Naive thymus-derived CD4-positive, alpha-beta T cell (primary cell): ENCODE data around the gene KIAA1328. TPM values are rescaled to one million over a fixed set of nuclear protein-coding genes. Genes with fewer than 3 reads are reported as not detected.

Experiments used
- ATAC-seq: fragments of 150-1000 bp; cut with Tn5 transposase; 2 replicates; pipeline ENCODE4 v1.10.0; 2021; ENCODE audit warnings: mild to moderate bottlenecking, moderate library complexity
- CTCF ChIA-PET: fragments of 350-600 bp; sonication (Branson Sonifier 250); formaldehyde crosslinking; loops from one replicate; lab custom pipeline; 2021; ENCODE audit warnings: antibody characterized with exemption; lab: Charles Lee
- POLR2A ChIA-PET: fragments of 350-600 bp; sonication (Branson Sonifier 250); formaldehyde crosslinking; loops from one replicate; lab custom pipeline; 2021; ENCODE audit warnings: antibody characterized with exemption, inconsistent platforms; lab: Charles Lee
- DNase-seq, 9 donors: peaks; one replicate each; pipeline versions ENCODE4 v3.0.0 to v3.0.0-alpha.2; 2020 to 2022; ENCODE audit warnings: mixed read lengths in 1 of 9
- H3K27ac ChIP-seq: one replicate; pipeline ENCODE4 v1.7.0; 2013; ENCODE audit warnings: mild to moderate bottlenecking, low read depth, low read length, moderate library complexity
- H3K27me3 ChIP-seq, 2 donors: one replicate each; pipeline ENCODE4 v1.7.0; 2013; ENCODE audit warnings: low read length in 2 of 2, mild to moderate bottlenecking in 2 of 2, moderate library complexity in 2 of 2; ENCODE audit not compliant: control insufficient read depth in 2 of 2, insufficient read depth in 2 of 2
- H3K36me3 ChIP-seq, 3 experiments: 1 replicate in 2 of 3; 2 replicates in 1 of 3; pipeline ENCODE4 v1.7.0; 2013; ENCODE audit warnings: low read length in 3 of 3, mild to moderate bottlenecking in 3 of 3, moderate library complexity in 1 of 3; ENCODE audit not compliant: insufficient read depth in 3 of 3, control insufficient read depth in 2 of 3
- H3K4me1 ChIP-seq, 2 donors: one replicate each; pipeline ENCODE4 v1.7.0; 2013; ENCODE audit warnings: low read length in 2 of 2, mild to moderate bottlenecking in 2 of 2, moderate library complexity in 1 of 2; ENCODE audit not compliant: control insufficient read depth in 2 of 2, insufficient read depth in 2 of 2
- H3K4me3 ChIP-seq: 2 replicates; pipeline ENCODE4 v1.7.0; 2013; ENCODE audit warnings: mild to moderate bottlenecking, low read length
- H3K9me3 ChIP-seq, 3 experiments: 1 replicate in 2 of 3; 2 replicates in 1 of 3; pipeline ENCODE4 v1.7.0; 2013; ENCODE audit warnings: low read length in 3 of 3; ENCODE audit not compliant: control insufficient read depth in 2 of 3
- H3K27ac Mint-ChIP-seq, 9 donors: one replicate each; pipeline ENCODE4 v1.8.0; 2020 to 2022; ENCODE audit warnings: mixed read lengths in 9 of 9, mild to moderate bottlenecking in 8 of 9, moderate library complexity in 5 of 9, inconsistent platforms in 2 of 9
- H3K27me3 Mint-ChIP-seq, 5 donors: one replicate each; pipeline ENCODE4 v1.8.0; 2021 to 2022; ENCODE audit warnings: mixed read lengths in 5 of 5, mild to moderate bottlenecking in 1 of 5
- H3K36me3 Mint-ChIP-seq, 5 donors: one replicate each; pipeline ENCODE4 v1.8.0; 2020 to 2022; ENCODE audit warnings: mixed read lengths in 5 of 5, mild to moderate bottlenecking in 3 of 5, inconsistent platforms in 1 of 5
- H3K4me1 Mint-ChIP-seq, 7 donors: one replicate each; pipeline ENCODE4 v1.8.0; 2020 to 2022; ENCODE audit warnings: mixed read lengths in 7 of 7, mild to moderate bottlenecking in 3 of 7, inconsistent platforms in 1 of 7
- H3K4me3 Mint-ChIP-seq, 10 donors: one replicate each; pipeline ENCODE4 v1.8.0; 2020 to 2022; ENCODE audit warnings: mild to moderate bottlenecking in 10 of 10, mixed read lengths in 10 of 10, moderate library complexity in 6 of 10, inconsistent platforms in 2 of 10
- H3K9me3 Mint-ChIP-seq, 11 donors: one replicate each; pipeline ENCODE4 v1.8.0; 2020 to 2022; ENCODE audit warnings: mixed read lengths in 11 of 11, mild to moderate bottlenecking in 4 of 11, inconsistent platforms in 1 of 11, moderate library complexity in 1 of 11
- intact Hi-C, 2 donors: fragments of 100-400 bp; cut with micrococcal nuclease; formaldehyde crosslinking; loops; one replicate each; pipeline ENCODE4 v1.15.1; 2023
- polyA plus RNA-seq, 2 donors: library from polyadenylated mRNA; unstranded; fragments of 300-500 nt; fragmentation: Illumina TruSeq; gene quantifications; one replicate each; pipeline ENCODE4 v1.2.3, GENCODE V29; 2021
- total RNA-seq, 6 experiments: library from RNA in 5 of 6; stranded (reverse) in 5 of 6; gene quantifications; 1 replicate in 5 of 6; 2 replicates in 1 of 6; pipeline ENCODE4 v1.2.3 and lab custom pipeline; 2021 to 2026

KIAA1328 gene
- total and polyA plus RNA-seq, 7 experiments from 2014 or later: 8.1 to 17.6 (median 13.2) TPM

GRCh38 chr18:36818652-36819051 lies 10.3 kb upstream of the KIAA1328 start:
- no peaks in the 10 kb centered on the region for H3K9me3 Mint-ChIP-seq
- peaks cover 0 to 37% (median 0%) of the 10 kb centered on the region in 3 experiments for H3K36me3 ChIP-seq
- peaks cover 0 to 14% (median 4%) of the 10 kb centered on the region in 7 donors for H3K4me1 Mint-ChIP-seq
- no peaks in the 10 kb centered on the region for H3K27me3 ChIP-seq
- no peak overlapping the region for H3K27ac ChIP-seq
- intact Hi-C loops: loop anchor here in 1 of 2 donors (1.0 kb wide), 1 partner anchor 11 kb away; the partner anchor contains the start of genes KIAA1328 and TPGS2
- H3K9me3 ChIP-seq: no peaks in the 10 kb centered on the region
- no peak overlapping the region for H3K4me3 ChIP-seq
- peaks cover 4 to 27% (median 15%) of the 10 kb centered on the region in 5 donors for H3K36me3 Mint-ChIP-seq
- DNase-seq: no peak
- no peak overlapping the region for H3K27ac Mint-ChIP-seq
- CTCF ChIA-PET: interaction anchor here (0.7 kb wide), 1 partner anchor 240 kb away, joined by 3 read pairs; no protein-coding TSS in a partner anchor
- no peaks in the 10 kb centered on the region for H3K27me3 Mint-ChIP-seq
- no peak for ATAC-seq
- H3K4me3 Mint-ChIP-seq: no peak overlapping the region
- H3K4me1 ChIP-seq: no peaks in the 10 kb centered on the region
- POLR2A ChIA-PET: interaction anchor here (0.7 kb wide), 1 partner anchor 11 kb away, joined by 3 read pairs; no protein-coding TSS in a partner anchor

GRCh38 chr18:36819621-36820020 lies 9.3 kb upstream of the KIAA1328 start:
- Histone ChIP-seq H3K4me3 (no peak overlapping the region), H3K9me3 (no peaks in the 10 kb centered on the region), H3K27ac (no peak overlapping the region), H3K4me1 (no peaks in the 10 kb centered on the region), H3K36me3 (peaks cover 0 to 37% (median 0%) of the 10 kb centered on the region in 3 experiments), H3K27me3 (no peaks in the 10 kb centered on the region)
- ATAC-seq (no peak), DNase-seq (no peak)
- H3K4me1 Mint-ChIP-seq: peaks cover 0 to 21% (median 2%) of the 10 kb centered on the region in 7 donors
- no peaks in the 10 kb centered on the region for H3K9me3 Mint-ChIP-seq
- no peak overlapping the region for H3K4me3 Mint-ChIP-seq
- ChIA-PET POLR2A (no interaction called here), CTCF (no interaction called here)
- peaks cover 0 to 30% (median 13%) of the 10 kb centered on the region in 5 donors for H3K36me3 Mint-ChIP-seq
- intact Hi-C loops: loop anchor here in 1 of 2 donors (10.0 kb wide), 1 partner anchor 1775 kb away; the partner anchor contains the start of gene MAPRE2
- no peak overlapping the region for H3K27ac Mint-ChIP-seq
- no peaks in the 10 kb centered on the region for H3K27me3 Mint-ChIP-seq

- ChIA-PET CTCF (no interaction called here), POLR2A (no interaction called here)
- no peak overlapping the region for H3K27ac ChIP-seq
- Mint-ChIP-seq H3K36me3 (peaks cover 0 to 30% (median 13%) of the 10 kb centered on the region in 5 donors), H3K4me3 (no peak overlapping the region), H3K9me3 (no peaks in the 10 kb centered on the region), H3K27ac (no peak overlapping the region), H3K4me1 (peaks cover 0 to 31% (median 5%) of the 10 kb centered on the region in 7 donors), H3K27me3 (no peaks in the 10 kb centered on the region)
- DNase-seq: no peak
- no peak for ATAC-seq
- intact Hi-C loops: loop anchor here in 1 of 2 donors (10.0 kb wide), 1 partner anchor 1777 kb away; the partner anchor contains the start of gene MAPRE2
- H3K4me3 ChIP-seq: no peak overlapping the region
- H3K4me1 ChIP-seq: no peaks in the 10 kb centered on the region
- H3K27me3 ChIP-seq: no peaks in the 10 kb centered on the region
- H3K36me3 ChIP-seq: peaks cover 0 to 22% (median 0%) of the 10 kb centered on the region in 3 experiments
- H3K9me3 ChIP-seq: no peaks in the 10 kb centered on the region
These were observed 7.2 kb upstream of the KIAA1328 start for GRCh38 chr18:36821681-36822080.

GRCh38 chr18:36825526-36825925 lies 3.4 kb upstream of the KIAA1328 start:
- Mint-ChIP-seq H3K9me3 (peaks cover 0 to 1% (median 0%) of the 10 kb centered on the region in 11 donors), H3K4me1 (peaks cover 24 to 50% (median 30%) of the 10 kb centered on the region in 7 donors), H3K27ac (no peak overlapping the region), H3K27me3 (no peaks in the 10 kb centered on the region), H3K36me3 (peaks cover 0 to 22% (median 12%) of the 10 kb centered on the region in 5 donors), H3K4me3 (no peak overlapping the region)
- H3K27ac ChIP-seq: no peak overlapping the region
- no peaks in the 10 kb centered on the region for H3K27me3 ChIP-seq
- intact Hi-C loops: loop anchor here in 1 of 2 donors (5.0 to 10.0 kb wide), 2 partner anchors 1438 to 1781 kb away; partner anchors contain the start of gene MAPRE2
- no peaks in the 10 kb centered on the region for H3K9me3 ChIP-seq
- no peak overlapping the region for H3K4me3 ChIP-seq
- POLR2A ChIA-PET: no interaction called here
- peaks cover 15 to 18% of the 10 kb centered on the region in 2 donors for H3K4me1 ChIP-seq
- DNase-seq: no peak
- CTCF ChIA-PET: interaction anchor here (1.0 kb wide), 1 partner anchor 15 kb away, joined by 3 read pairs; no protein-coding TSS in a partner anchor
- H3K36me3 ChIP-seq: peaks cover 0 to 4% (median 0%) of the 10 kb centered on the region in 3 experiments
- no peak for ATAC-seq

- Mint-ChIP-seq H3K4me3 (peak overlapping the region in 1 of 10 donors; percentile 27), H3K36me3 (peaks cover 0 to 21% (median 7%) of the 10 kb centered on the region in 5 donors), H3K4me1 (peaks cover 24 to 56% (median 40%) of the 10 kb centered on the region in 7 donors), H3K27me3 (no peaks in the 10 kb centered on the region), H3K9me3 (peaks cover 0 to 1% (median 0%) of the 10 kb centered on the region in 11 donors), H3K27ac (peak overlapping the region in 1 of 9 donors; percentile 88)
- peaks cover 15 to 18% of the 10 kb centered on the region in 2 donors for H3K4me1 ChIP-seq
- H3K36me3 ChIP-seq: peaks cover 0 to 4% (median 0%) of the 10 kb centered on the region in 3 experiments
- ChIA-PET POLR2A (no interaction called here), CTCF (no interaction called here)
- no peak overlapping the region for H3K27ac ChIP-seq
- H3K27me3 ChIP-seq: no peaks in the 10 kb centered on the region
- no peak for DNase-seq
- no peaks in the 10 kb centered on the region for H3K9me3 ChIP-seq
- ATAC-seq: no peak
- no peak overlapping the region for H3K4me3 ChIP-seq
- intact Hi-C loops: loop anchor here in 1 of 2 donors (5.0 to 10.0 kb wide), 2 partner anchors 1439 to 1782 kb away; partner anchors contain the start of gene MAPRE2
These were observed 2.4 kb upstream of the KIAA1328 start for GRCh38 chr18:36826556-36826955.

- Mint-ChIP-seq H3K27ac (peak overlapping the region; percentile 57 to 98 (median 88)), H3K4me3 (peak overlapping the region; percentile 73 to 98 (median 92)), H3K9me3 (peaks cover 0 to 1% (median 0%) of the 10 kb centered on the region in 11 donors), H3K27me3 (no peaks in the 10 kb centered on the region), H3K36me3 (peaks cover 0 to 14% (median 4%) of the 10 kb centered on the region in 5 donors), H3K4me1 (peaks cover 25 to 57% (median 44%) of the 10 kb centered on the region in 7 donors)
- peak in 3 of 9 donors; percentile 16 to 27 (median 18) for DNase-seq
- Histone ChIP-seq H3K4me1 (peaks cover 15 to 18% of the 10 kb centered on the region in 2 donors), H3K27me3 (no peaks in the 10 kb centered on the region), H3K27ac (peak overlapping the region; percentile 75), H3K36me3 (peaks cover 0 to 4% (median 0%) of the 10 kb centered on the region in 3 experiments), H3K9me3 (no peaks in the 10 kb centered on the region), H3K4me3 (peak overlapping the region; percentile 79)
- CTCF ChIA-PET: interaction anchor here (1.3 to 1.7 kb wide), 2 partner anchors 17 to 23 kb away, joined by 4 read pairs; no protein-coding TSS in a partner anchor
- POLR2A ChIA-PET: interaction anchor here (0.9 to 2.3 kb wide), 3 partner anchors 14 to 699 kb away, joined by 3 to 9 read pairs (median 6); partner anchors contain the start of genes ELP2 and SLC39A6
- ATAC-seq: no peak
- intact Hi-C loops: loop anchor here (1.0 to 10.0 kb wide), 9 partner anchors 19 to 1783 kb away; partner anchors contain the start of genes INO80C (in 1 of the 2), MAPRE2 (in 1 of the 2), RMP24 (in 1 of the 2) and RPRD1A (in 1 of the 2)
These were observed 734 bp upstream of the KIAA1328 start for GRCh38 chr18:36828157-36828629.
